H9 (cell line): ENCODE results near the gene PROM1. TPM values are rescaled to one million over a fixed set of nuclear protein-coding genes. Genes with fewer than 3 reads are reported as not detected.

Source experiments
- DNase-seq: peaks from one replicate; pipeline ENCODE4 v3.0.0-alpha.2; 2017
- H2AFZ ChIP-seq: one replicate; pipeline ENCODE4 v1.6.1; 2013; ENCODE audit warnings: mild to moderate bottlenecking, low read length, control low read depth, moderate library complexity
- H2AK5ac ChIP-seq: 2 replicates; pipeline ENCODE4 v1.6.1; 2013; ENCODE audit warnings: low read length, control low read depth, mixed read lengths; ENCODE audit not compliant: insufficient read length
- H2BK120ac ChIP-seq: one replicate; pipeline ENCODE4 v1.6.1; 2013; ENCODE audit warnings: low read depth, mild to moderate bottlenecking, low read length, control low read depth, inconsistent platforms; ENCODE audit not compliant: poor library complexity, severe bottlenecking
- H2BK12ac ChIP-seq: 2 replicates; pipeline ENCODE4 v1.6.1; 2013; ENCODE audit warnings: low read length, control low read depth, mixed read lengths, low read depth; ENCODE audit not compliant: insufficient read length
- H2BK15ac ChIP-seq: 2 replicates; pipeline ENCODE4 v1.6.1; 2013; ENCODE audit warnings: low read depth, low read length, control low read depth
- H2BK20ac ChIP-seq: one replicate; pipeline ENCODE4 v1.6.1; 2013; ENCODE audit warnings: low read depth, mild to moderate bottlenecking, low read length, control low read depth, inconsistent platforms; ENCODE audit not compliant: poor library complexity, severe bottlenecking
- H2BK5ac ChIP-seq: 2 replicates; pipeline ENCODE4 v1.6.1; 2013; ENCODE audit warnings: low read length, control low read depth, mixed read lengths; ENCODE audit not compliant: insufficient read length
- H3K14ac ChIP-seq: 2 replicates; pipeline ENCODE4 v1.6.1; 2013; ENCODE audit warnings: low read length, control low read depth; ENCODE audit not compliant: insufficient read depth
- H3K18ac ChIP-seq: 2 replicates; pipeline ENCODE4 v1.6.1; 2013; ENCODE audit warnings: low read depth, mild to moderate bottlenecking, mixed read lengths, low read length, control low read depth; ENCODE audit not compliant: insufficient read length
- H3K23ac ChIP-seq: 2 replicates; pipeline ENCODE4 v1.6.1; 2013; ENCODE audit warnings: low read length, control low read depth, mixed read lengths, low read depth; ENCODE audit not compliant: insufficient read length
- H3K23me2 ChIP-seq: 2 replicates; pipeline ENCODE4 v1.6.1; 2013; ENCODE audit warnings: low read depth, mild to moderate bottlenecking, mixed read lengths, low read length, control low read depth; ENCODE audit not compliant: insufficient read length, poor library complexity, severe bottlenecking
- H3K27ac ChIP-seq: 2 replicates; pipeline ENCODE4 v1.5.1; 2013; ENCODE audit warnings: low read length, control low read depth, mixed read lengths, low read depth; ENCODE audit not compliant: insufficient read length
- H3K27me3 ChIP-seq: 2 replicates; pipeline ENCODE4 v1.6.1; 2013; ENCODE audit warnings: low read length, control low read depth, inconsistent platforms; ENCODE audit not compliant: insufficient read depth
- H3K4ac ChIP-seq: 2 replicates; pipeline ENCODE4 v1.6.1; 2013; ENCODE audit warnings: low read depth, mild to moderate bottlenecking, control low read depth, inconsistent platforms, low read length, moderate library complexity
- H3K4me1 ChIP-seq: 2 replicates; pipeline ENCODE4 v1.6.1; 2013; ENCODE audit warnings: low read length, control low read depth, inconsistent platforms; ENCODE audit not compliant: insufficient read depth
- H3K4me2 ChIP-seq: 2 replicates; pipeline ENCODE4 v1.6.1; 2013; ENCODE audit warnings: low read length, control low read depth, mixed read lengths; ENCODE audit not compliant: insufficient read length, insufficient read depth
- H3K56ac ChIP-seq: 2 replicates; pipeline ENCODE4 v1.6.1; 2013; ENCODE audit warnings: low read depth, mild to moderate bottlenecking, mixed read lengths, low read length, control low read depth; ENCODE audit not compliant: insufficient read length
- H3K79me1 ChIP-seq: 2 replicates; pipeline ENCODE4 v1.6.1; 2013; ENCODE audit warnings: low read depth, mild to moderate bottlenecking, moderate library complexity, low read length, control low read depth, inconsistent platforms; ENCODE audit not compliant: insufficient read depth, poor library complexity, severe bottlenecking
- H3K79me2 ChIP-seq: 2 replicates; pipeline ENCODE4 v1.6.1; 2013; ENCODE audit warnings: low read length, control low read depth, inconsistent platforms; ENCODE audit not compliant: insufficient read depth
- H3K9ac ChIP-seq: 2 replicates; pipeline ENCODE4 v1.6.1; 2013; ENCODE audit warnings: low read length, control low read depth, mixed read lengths; ENCODE audit not compliant: insufficient read length; ENCODE audit errors: extremely low read depth
- H3K9me3 ChIP-seq: one replicate; pipeline ENCODE4 v1.6.1; 2013; ENCODE audit warnings: low read depth, low read length, inconsistent platforms; ENCODE audit not compliant: control insufficient read depth
- H3T11ph ChIP-seq: one replicate; pipeline ENCODE4 v1.6.1; 2013; ENCODE audit warnings: mild to moderate bottlenecking, low read length, control low read depth, inconsistent platforms
- H4K20me1 ChIP-seq: one replicate; pipeline ENCODE4 v1.6.1; 2013; ENCODE audit not compliant: control insufficient read depth, insufficient read length, insufficient read depth
- H4K5ac ChIP-seq: 2 replicates; pipeline ENCODE4 v1.6.1; 2013; ENCODE audit warnings: low read depth, mild to moderate bottlenecking, mixed read lengths, low read length, control low read depth; ENCODE audit not compliant: insufficient read length
- H4K8ac ChIP-seq: replicated peaks from 2 replicates; pipeline ENCODE4 v1.6.1; 2013; ENCODE audit warnings: low read length, control low read depth, mixed read lengths, low read depth; ENCODE audit not compliant: insufficient read length
- H4K91ac ChIP-seq: 2 replicates; pipeline ENCODE4 v1.6.1; 2013; ENCODE audit warnings: low read depth, mild to moderate bottlenecking, moderate library complexity, mixed read lengths, low read length, control low read depth; ENCODE audit not compliant: insufficient read length
- H3K27ac Mint-ChIP-seq, 3 experiments: 2 replicates in 2 of 3; 3 replicates in 1 of 3; pipeline ENCODE4 v1.8.0; 2020 to 2021; ENCODE audit warnings: mixed read lengths in 3 of 3, mild to moderate bottlenecking in 1 of 3, moderate library complexity in 1 of 3
- H3K27me3 Mint-ChIP-seq: 2 replicates; pipeline ENCODE4 v1.8.0; 2021; ENCODE audit warnings: low read depth, mild to moderate bottlenecking, moderate library complexity, mixed read lengths
- H3K36me3 Mint-ChIP-seq, 3 experiments: 2 replicates in 2 of 3; 3 replicates in 1 of 3; pipeline ENCODE4 v1.8.0; 2020 to 2021; ENCODE audit warnings: low read depth in 3 of 3, mixed read lengths in 3 of 3; ENCODE audit not compliant: insufficient read depth in 1 of 3
- H3K4me1 Mint-ChIP-seq, 2 experiments: 2 replicates each; pipeline ENCODE4 v1.8.0; 2020; ENCODE audit warnings: mixed read lengths in 2 of 2
- H3K4me3 Mint-ChIP-seq, 2 experiments: 2 replicates in 1 of 2; 3 replicates in 1 of 2; pipeline ENCODE4 v1.8.0; 2020 to 2021; ENCODE audit warnings: mild to moderate bottlenecking in 2 of 2, mixed read lengths in 2 of 2, moderate library complexity in 1 of 2
- H3K9me3 Mint-ChIP-seq, 2 experiments: 2 replicates in 1 of 2; 3 replicates in 1 of 2; pipeline ENCODE4 v1.8.0; 2020; ENCODE audit warnings: mild to moderate bottlenecking in 2 of 2, mixed read lengths in 2 of 2, moderate library complexity in 1 of 2
- CTCF ChIP-seq: fragments of 200-600 bp; sonication (generic); conservative IDR thresholded peaks from 3 replicates; pipeline ENCODE4 v1.8.0; 2021; ENCODE audit warnings: antibody characterized with exemption, mild to moderate bottlenecking
- WGBS: extraction: QIAGEN DNeasy Blood & Tissue Kit; methylation state at CpG from one replicate; pipeline ENCODE4 v1.1.7; 2013; ENCODE audit warnings: missing lambda C conversion rate, low lambda C conversion rate, mixed read lengths; ENCODE audit not compliant: insufficient read length; ENCODE audit errors: extremely low coverage; 5-methylcytosine and 5-hydroxymethylcytosine counted together
- total RNA-seq: library from RNA; stranded (reverse); gene quantifications from 2 replicates; pipeline ENCODE4 v1.2.1, GENCODE V29; 2021

The PROM1 gene
- total RNA-seq, 1 experiment from 2014 or later: 98.3 TPM

GRCh38 chr4:16025268-16025667 lies 58.6 kb downstream of the PROM1 start:
- Mint-ChIP-seq H3K36me3 (peaks cover 13 to 50% (median 37%) of the 10 kb centered on the region in 3 experiments; a peak in 6 of 7 replicates), H3K9me3 (no peaks in the 10 kb centered on the region), H3K4me3 (no peak overlapping the region), H3K4me1 (peaks cover 14 to 22% of the 10 kb centered on the region in 2 experiments), H3K27ac (peak overlapping the region in 1 of 3 experiments; percentile 25; a peak in 1 of 7 replicates), H3K27me3 (no peaks in the 10 kb centered on the region)
- H4K5ac ChIP-seq: no peak overlapping the region
- WGBS: no CpG with 5 or more reads among the region's 5 CpGs
- no peak overlapping the region for H2AK5ac ChIP-seq
- no peak overlapping the region for H4K91ac ChIP-seq
- H3K4me1 ChIP-seq: peaks cover 3% of the 10 kb centered on the region; the same call in 1 of the 2 replicates
- no peaks in the 10 kb centered on the region for H4K20me1 ChIP-seq
- no peak overlapping the region for H2BK15ac ChIP-seq
- H2AFZ ChIP-seq: no peak overlapping the region
- H3T11ph ChIP-seq: no peak overlapping the region
- H3K23me2 ChIP-seq: no peaks in the 10 kb centered on the region
- no peak overlapping the region for H2BK20ac ChIP-seq
- no peaks in the 10 kb centered on the region for H3K79me2 ChIP-seq
- no peak overlapping the region for H2BK12ac ChIP-seq
- TF ChIP-seq CTCF: no peak
- no peak overlapping the region for H3K27ac ChIP-seq
- no peaks in the 10 kb centered on the region for H3K27me3 ChIP-seq
- no peak overlapping the region for H4K8ac ChIP-seq
- H3K4me2 ChIP-seq: no peak overlapping the region
- no peaks in the 10 kb centered on the region for H3K9me3 ChIP-seq
- no peak overlapping the region for H3K56ac ChIP-seq
- no peaks in the 10 kb centered on the region for H3K79me1 ChIP-seq
- no peak overlapping the region for H3K9ac ChIP-seq
- no peak overlapping the region for H3K4ac ChIP-seq
- H3K18ac ChIP-seq: no peak overlapping the region
- no peak for DNase-seq
- H3K14ac ChIP-seq: no peak overlapping the region
- H3K23ac ChIP-seq: no peak overlapping the region
- H2BK120ac ChIP-seq: no peak overlapping the region
- no peak overlapping the region for H2BK5ac ChIP-seq
